Left ventricle myocardium inferior (tissue), 1 donor: ENCODE data around the gene ULBP3. TPM values are rescaled to one million over a fixed set of nuclear protein-coding genes. Genes with fewer than 3 reads are reported as not detected.
"Not testable (repeated sequence)": the region's sequence is repeated elsewhere in the genome, so short reads cannot be mapped to it uniquely, and the experiment has no call there.

ENCODE experiments used
- DNase-seq: peaks from one replicate; pipeline ENCODE4 v3.0.0-alpha.2; 2020
- H3K27ac ChIP-seq: fragments of 200-600 bp; replicated peaks from 2 replicates; pipeline ENCODE4 v1.8.0; 2021
- H3K27me3 ChIP-seq: fragments of 200-600 bp; 2 replicates; pipeline ENCODE4 v1.8.0; 2021; ENCODE audit warnings: low read depth
- H3K36me3 ChIP-seq: fragments of 200-600 bp; 2 replicates; pipeline ENCODE4 v1.8.0; 2021
- H3K4me1 ChIP-seq: fragments of 200-600 bp; 2 replicates; pipeline ENCODE4 v1.8.0; 2021
- H3K4me3 ChIP-seq: fragments of 200-600 bp; 2 replicates; pipeline ENCODE4 v1.8.0; 2021; ENCODE audit warnings: mild to moderate bottlenecking, moderate library complexity
- H3K9me3 ChIP-seq: fragments of 200-600 bp; replicated peaks from 2 replicates; pipeline ENCODE4 v1.8.0; 2021
- CTCF ChIP-seq: fragments of 200-600 bp; IDR thresholded peaks from 2 replicates; pipeline ENCODE4 v1.8.0; 2021; ENCODE audit warnings: antibody characterized with exemption, mild to moderate bottlenecking, borderline replicate concordance
- intact Hi-C: fragments of 100-400 bp; cut with micrococcal nuclease; formaldehyde crosslinking; loops from one replicate; pipeline ENCODE4 v1.11.0; 2022
- total RNA-seq: library from RNA; stranded (reverse); fragmentation: NEBNext Ultra II Directional; extraction: Animal tissue kit (Norgen Biotek cat#: 25700); gene quantifications from one replicate; pipeline ENCODE4 v1.2.1, GENCODE V29; 2021
- donor health status: DM: no; HTN: yes; CAD: no; lungs with severe emphysema.

ULBP3 gene
- total RNA-seq, 1 donor from 2014 or later: 0.99 TPM

GRCh38 chr6:150079604-150080003, 10.7 kb upstream of the ULBP3 start:
- H3K36me3 ChIP-seq: no peaks in the 10 kb centered on the region
- peaks cover 35% of the 10 kb centered on the region for H3K27me3 ChIP-seq
- H3K4me3 ChIP-seq: no peak overlapping the region
- no peak for TF ChIP-seq CTCF
- DNase-seq: no peak
- no peaks in the 10 kb centered on the region for H3K9me3 ChIP-seq
- H3K4me1 ChIP-seq: no peaks in the 10 kb centered on the region
- intact Hi-C loops: loop anchor here (2.0 to 5.0 kb wide), 2 partner anchors 255 to 313 kb away; no protein-coding TSS in a partner anchor
- H3K27ac ChIP-seq: no peak overlapping the region

- Histone ChIP-seq H3K9me3 (no peaks in the 10 kb centered on the region), H3K4me3 (no peak overlapping the region), H3K36me3 (no peaks in the 10 kb centered on the region), H3K27ac (no peak overlapping the region), H3K4me1 (no peaks in the 10 kb centered on the region), H3K27me3 (peaks cover 27% of the 10 kb centered on the region)
- no peak for TF ChIP-seq CTCF
- DNase-seq: no peak
- intact Hi-C loops: loop anchor here (5.0 kb wide), 1 partner anchor 314 kb away; no protein-coding TSS in a partner anchor
Observed at GRCh38 chr6:150078788-150079187, 9.9 kb upstream of the ULBP3 start.

- H3K4me1 ChIP-seq: no peaks in the 10 kb centered on the region
- no peaks in the 10 kb centered on the region for H3K36me3 ChIP-seq
- H3K27me3 ChIP-seq: peaks cover 27% of the 10 kb centered on the region
- intact Hi-C loops: loop anchor here (5.0 kb wide), 1 partner anchor 316 kb away; no protein-coding TSS in a partner anchor
- no peak overlapping the region for H3K4me3 ChIP-seq
- DNase-seq: no peak
- no peak overlapping the region for H3K27ac ChIP-seq
- H3K9me3 ChIP-seq: no peaks in the 10 kb centered on the region
- TF ChIP-seq CTCF: no peak
Observed at GRCh38 chr6:150076196-150076893, 7.4 kb upstream of the ULBP3 start.

GRCh38 chr6:150075034-150075421, 6.1 kb upstream of the ULBP3 start:
- intact Hi-C loops: loop anchor here (5.0 kb wide), 1 partner anchor 317 kb away; no protein-coding TSS in a partner anchor

GRCh38 chr6:150074396-150075033, 5.6 kb upstream of the ULBP3 start:
- not testable (repeated sequence) for H3K4me3 ChIP-seq, H3K4me1 ChIP-seq, H3K9me3 ChIP-seq, H3K36me3 ChIP-seq, DNase-seq, H3K27ac ChIP-seq
- intact Hi-C loops: loop anchor here (5.0 kb wide), 1 partner anchor 318 kb away; no protein-coding TSS in a partner anchor
- H3K27me3 ChIP-seq: peaks cover 25% of the 10 kb centered on the region

More at GRCh38 chr6:150075034-150075421, 6.1 kb upstream of the ULBP3 start:
- H3K4me3 ChIP-seq: no peak overlapping the region
- H3K27me3 ChIP-seq: peaks cover 27% of the 10 kb centered on the region
- no peaks in the 10 kb centered on the region for H3K36me3 ChIP-seq
- H3K4me1 ChIP-seq: no peaks in the 10 kb centered on the region
- H3K9me3 ChIP-seq: no peaks in the 10 kb centered on the region
- no peak for DNase-seq
- no peak overlapping the region for H3K27ac ChIP-seq
- no peak for TF ChIP-seq CTCF

- no peak overlapping the region for H3K4me3 ChIP-seq
- peaks cover 13% of the 10 kb centered on the region for H3K27me3 ChIP-seq
- no peak for TF ChIP-seq CTCF
- H3K36me3 ChIP-seq: no peaks in the 10 kb centered on the region
- no peak overlapping the region for H3K27ac ChIP-seq
- no peak for DNase-seq
- H3K9me3 ChIP-seq: no peaks in the 10 kb centered on the region
- intact Hi-C loops: no loop called here
- H3K4me1 ChIP-seq: peaks cover 12% of the 10 kb centered on the region
Observed at GRCh38 chr6:150072201-150072600, 3.3 kb upstream of the ULBP3 start.
